ENCODE results near the gene NR5A1. TPM values are rescaled to one million over a fixed set of nuclear protein-coding genes. Genes with fewer than 3 reads are reported as not detected.
A peak's percentile ranks its signal among the peaks of the same experiment; 100 is the strongest.

Gene NR5A1
- total and polyA plus RNA-seq, 2 of the 13 experiments (the other 11 are each of a cell fraction or from before 2014, with no cell fraction given): 28.9 to 44.7 TPM

DNA sequence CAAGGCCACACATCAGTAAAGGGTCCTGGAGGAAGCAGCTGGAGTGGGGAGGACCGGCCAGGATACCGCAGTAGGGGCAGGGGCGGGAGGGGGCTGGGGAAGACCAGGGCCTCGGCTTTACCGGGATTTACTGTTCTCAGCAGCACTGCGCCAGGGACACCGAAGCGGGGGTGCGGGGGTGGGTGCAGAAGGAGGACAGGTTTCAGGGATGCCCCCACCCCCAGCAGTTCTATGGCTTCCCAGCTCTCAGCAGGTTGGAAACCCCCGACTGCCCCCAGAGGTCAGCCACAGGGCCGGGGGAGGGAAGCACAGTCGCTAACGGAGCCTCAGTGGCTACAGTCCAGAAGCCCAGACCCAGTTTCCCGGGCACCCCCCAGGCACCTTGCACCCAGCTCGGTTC lies 21.3 kb downstream of the NR5A1 start:
- intact Hi-C loops (cut with micrococcal nuclease; ENCODE audit: unreplicated experiment): no loop called here
- POLR2A ChIA-PET: no interaction called here
- no peaks in the 10 kb centered on the region for H3K9me3 ChIP-seq (ENCODE audit: low read length)
- 81% methylated on average over 5 of the region's 15 CpGs for WGBS (ENCODE audit: low lambda C conversion rate)
- no peaks in the 10 kb centered on the region for H4K20me1 ChIP-seq (ENCODE audit: insufficient read depth, low read length)
- no peaks in the 10 kb centered on the region for H3K79me2 ChIP-seq (ENCODE audit: insufficient read depth, low read length)
- H3K27me3 ChIP-seq (ENCODE audit: control insufficient read depth in 1 of 2, insufficient read depth in 2 of 2, low read length in 2 of 2): no peaks in the 10 kb centered on the region
- H3K36me3 ChIP-seq (replicated peaks in 1 of 2; ENCODE audit: control insufficient read depth in 1 of 2, insufficient read depth in 2 of 2, low read length in 2 of 2): peaks cover 1 to 2% of the 10 kb centered on the region in 2 experiments; a peak in 3 of 5 replicates
- CTCF ChIA-PET (ENCODE audit: low intra/inter-chr PET ratio, low total read pairs): no interaction called here
- peaks cover 1% of the 10 kb centered on the region; the same call in 1 of the 2 replicates for H3K4me1 ChIP-seq (ENCODE audit: insufficient read depth, low read length)
- no peak overlapping the region for H3K4me2 ChIP-seq (ENCODE audit: low read depth, low read length)
- no peak overlapping the region for H3K9ac ChIP-seq (ENCODE audit: insufficient read depth, low read depth, low read length)
- ATAC-seq (no peak), DNase-seq (ENCODE audit: low spot score) (no peak), FAIRE-seq (no peak)
- no TSS peak for BruUV-seq (replicated peaks)
- no peak overlapping the region for H2AFZ ChIP-seq (ENCODE audit: low read length)
- H3K27ac ChIP-seq (ENCODE audit: extremely low read length, insufficient read depth, low read length): no peak overlapping the region
- in situ Hi-C loops (cut with HindIII; ENCODE audit: extremely low pct_ligation_motif_present, low pct_unique_long_range_greater_than_20kb): no loop called here
- no peak overlapping the region for H3K4me3 ChIP-seq (replicated peaks in 1 of 3; ENCODE audit: insufficient read depth in 1 of 3, low read depth in 2 of 3, low read length in 3 of 3)
- TF ChIP-seq FLYWCH1 (CRISPR knock-in tag; IDR thresholded peaks at IDR 0.05) (no peak), ELF1 (CRISPR knock-in tag; IDR thresholded peaks at IDR 0.05) (no peak), AKAP8 (CRISPR knock-in tag; IDR thresholded peaks at IDR 0.05) (0 out of 2 replicates have a peak, but pooled peaks have one; percentile 4)

DNA sequence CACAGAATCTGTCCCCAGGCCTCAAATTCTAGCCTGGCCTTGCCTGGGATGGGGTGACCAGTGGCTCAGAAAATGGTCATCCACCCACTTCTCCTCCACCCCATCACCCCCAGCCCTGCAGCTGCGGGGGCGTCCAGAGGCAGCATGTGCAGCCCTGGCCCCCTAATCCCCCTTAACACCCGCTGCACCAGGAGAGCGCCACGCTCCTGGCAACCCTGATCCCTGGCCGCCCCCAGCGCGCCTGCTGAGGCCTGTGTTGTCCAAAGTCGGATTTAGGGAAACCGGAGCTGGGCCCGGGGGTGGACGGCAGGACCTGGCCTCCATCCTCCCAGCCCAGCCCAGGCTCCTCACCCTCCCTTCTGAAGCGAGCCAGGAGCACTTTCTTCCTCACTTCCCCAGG lies 22.0 kb downstream of the NR5A1 start:
- TF ChIP-seq THAP11 (CRISPR knock-in tag; IDR thresholded peaks at IDR 0.05): no peak
- TF ChIP-seq RBFOX2 (IDR thresholded peaks at IDR 0.05; ENCODE audit: low read depth, low read length): 0 out of 2 replicates have a peak, but pooled peaks have one; percentile 28
- TF ChIP-seq RORA (CRISPR knock-in tag; IDR thresholded peaks at IDR 0.05): no peak
- no peak for TF ChIP-seq EHMT2 (IDR thresholded peaks at IDR 0.05; ENCODE audit: borderline replicate concordance, low read depth, low read length)
- TF ChIP-seq AKAP8 (CRISPR knock-in tag; IDR thresholded peaks at IDR 0.05): 0 out of 2 replicates have a peak, but pooled peaks have one; percentile 10
- TF ChIP-seq AGO2 (optimal IDR thresholded peaks at IDR 0.05; ENCODE audit: low read depth, low read length): peak; percentile 82
- in situ Hi-C loops (cut with HindIII; ENCODE audit: extremely low pct_ligation_motif_present, low pct_unique_long_range_greater_than_20kb) (no loop called here), intact Hi-C loops (cut with micrococcal nuclease; ENCODE audit: unreplicated experiment) (no loop called here)
- H3K4me1 ChIP-seq (ENCODE audit: insufficient read depth, low read length): peaks cover 9% of the 10 kb centered on the region
- H4K20me1 ChIP-seq (ENCODE audit: insufficient read depth, low read length): no peaks in the 10 kb centered on the region
- H3K79me2 ChIP-seq (ENCODE audit: insufficient read depth, low read length): no peaks in the 10 kb centered on the region
- no peak overlapping the region for H3K27ac ChIP-seq (ENCODE audit: extremely low read length, insufficient read depth, low read length)
- CTCF ChIA-PET (ENCODE audit: low intra/inter-chr PET ratio, low total read pairs): no interaction called here
- ATAC-seq (no peak), FAIRE-seq (no peak), DNase-seq (ENCODE audit: low spot score) (no peak)
- no peak overlapping the region for H3K4me3 ChIP-seq (replicated peaks in 1 of 3; ENCODE audit: insufficient read depth in 1 of 3, low read depth in 2 of 3, low read length in 3 of 3)
- POLR2A ChIA-PET: no interaction called here
- WGBS (ENCODE audit: low lambda C conversion rate): 84% methylated on average over 10 of the region's 13 CpGs
- no peak overlapping the region for H2AFZ ChIP-seq (ENCODE audit: low read length)
- BruUV-seq (replicated peaks): no TSS peak
- no peak overlapping the region for H3K9ac ChIP-seq (ENCODE audit: insufficient read depth, low read depth, low read length)
- H3K9me3 ChIP-seq (ENCODE audit: low read length): no peaks in the 10 kb centered on the region
- no peak overlapping the region for H3K4me2 ChIP-seq (ENCODE audit: low read depth, low read length)
- H3K36me3 ChIP-seq (replicated peaks in 1 of 2; ENCODE audit: control insufficient read depth in 1 of 2, insufficient read depth in 2 of 2, low read length in 2 of 2): peaks cover 0 to 1% of the 10 kb centered on the region in 2 experiments; a peak in 3 of 5 replicates
- H3K27me3 ChIP-seq (ENCODE audit: control insufficient read depth in 1 of 2, insufficient read depth in 2 of 2, low read length in 2 of 2): no peaks in the 10 kb centered on the region
